Fibroblast of the aortic adventitia (primary cell): ENCODE results near the gene WDR37. TPM values are rescaled to one million over a fixed set of nuclear protein-coding genes. Genes with fewer than 3 reads are reported as not detected.

Experiments used
- DNase-seq: peaks from one replicate; pipeline ENCODE4 v3.0.0-alpha.2; 2010; ENCODE audit warnings: low read depth
- H3K4me3 ChIP-seq: 2 replicates; pipeline ENCODE4 v1.5.1; 2011; ENCODE audit warnings: low read depth, mild to moderate bottlenecking, control low read depth, low read length, moderate library complexity
- CTCF ChIP-seq: IDR thresholded peaks from 2 replicates; pipeline ENCODE4 v1.5.1; 2011; ENCODE audit warnings: mild to moderate bottlenecking, low read length, control low read depth, inconsistent platforms; ENCODE audit not compliant: insufficient read depth
- total RNA-seq: library from RNA; depleted of rRNA; stranded (reverse); fragments of >200 nt; gene quantifications from 2 replicates; pipeline ENCODE4 v1.2.3, GENCODE V29; 2012; ENCODE audit warnings: low replicate concordance

WDR37 gene
- total RNA-seq, 1 donor = 17.0 TPM

GRCh38 chr10:1174022-1174421 lies 117.8 kb downstream of the WDR37 start:
- no peak for TF ChIP-seq CTCF
- DNase-seq = no peak
- H3K4me3 ChIP-seq = no peak overlapping the region

GRCh38 chr10:1175956-1176565 lies 119.9 kb downstream of the WDR37 start:
- DNase-seq = no peak
- no peak overlapping the region for H3K4me3 ChIP-seq
- TF ChIP-seq CTCF = no peak

GRCh38 chr10:1177936-1178335 lies 121.8 kb downstream of the WDR37 start:
- H3K4me3 ChIP-seq = no peak overlapping the region
- no peak for DNase-seq
- no peak for TF ChIP-seq CTCF

- no peak for TF ChIP-seq CTCF
- H3K4me3 ChIP-seq = no peak overlapping the region
- DNase-seq = no peak
These were observed 122.3 kb downstream of the WDR37 start for GRCh38 chr10:1178506-1178905.

GRCh38 chr10:1179346-1180070 lies 123.3 kb downstream of the WDR37 start:
- DNase-seq = no peak
- no peak for TF ChIP-seq CTCF

GRCh38 chr10:1180071-1180730 lies 124.0 kb downstream of the WDR37 start:
- DNase-seq = no peak
- TF ChIP-seq CTCF = no peak
- H3K4me3 ChIP-seq = no peak overlapping the region

More at GRCh38 chr10:1179346-1180070, 123.3 kb downstream of the WDR37 start:
- no peak overlapping the region for H3K4me3 ChIP-seq
